Islet precursor cell (in vitro differentiated cells): ENCODE results near the gene DCBLD1.

ENCODE experiments used
- DNase-seq: peaks from one replicate; pipeline ENCODE4 v3.0.0-alpha.2; 2018

The DCBLD1 gene

GRCh38 chr6:117473401-117473800 is 9.1 kb upstream of the DCBLD1 start:
- no peak for DNase-seq

GRCh38 chr6:117477988-117478852 is 4.3 kb upstream of the DCBLD1 start:
- peak; percentile 57 for DNase-seq

GRCh38 chr6:117478853-117479231 is 3.6 kb upstream of the DCBLD1 start:
- DNase-seq, result no peak

GRCh38 chr6:117480651-117481050 is 1.8 kb upstream of the DCBLD1 start:
- no peak for DNase-seq

GRCh38 chr6:117481278-117481925 is 1.1 kb upstream of the DCBLD1 start:
- peak; percentile 55 for DNase-seq

- no peak for DNase-seq
These were observed 591 bp upstream of the DCBLD1 start for GRCh38 chr6:117481926-117482239.

GRCh38 chr6:117483004-117483644 is 650 bp downstream of the DCBLD1 start:
- DNase-seq, result peak; percentile 90

GRCh38 chr6:117483645-117484016 is 1.2 kb downstream of the DCBLD1 start:
- DNase-seq, result no peak

- no peak for DNase-seq
These were observed 1.7 kb downstream of the DCBLD1 start for GRCh38 chr6:117484052-117484646.

- DNase-seq, result no peak
These were observed 3.0 kb downstream of the DCBLD1 start for GRCh38 chr6:117485433-117485832.

- no peak for DNase-seq
These were observed 5.3 kb downstream of the DCBLD1 start for GRCh38 chr6:117487821-117488220.

- DNase-seq, result no peak
These were observed 6.5 kb downstream of the DCBLD1 start for GRCh38 chr6:117489003-117489402.

GRCh38 chr6:117491916-117492315 is 9.4 kb downstream of the DCBLD1 start:
- DNase-seq, result no peak

- DNase-seq, result no peak
These were observed 11.0 kb downstream of the DCBLD1 start for GRCh38 chr6:117493470-117493869.

GRCh38 chr6:117494283-117494682 is 11.8 kb downstream of the DCBLD1 start:
- DNase-seq, result no peak

- DNase-seq, result no peak
These were observed 12.3 kb downstream of the DCBLD1 start for GRCh38 chr6:117494694-117495318.

GRCh38 chr6:117495425-117495824 is 13.0 kb downstream of the DCBLD1 start:
- DNase-seq, result no peak

GRCh38 chr6:117495869-117496268 is 13.4 kb downstream of the DCBLD1 start:
- DNase-seq, result no peak

GRCh38 chr6:117496383-117496990 is 14.0 kb downstream of the DCBLD1 start:
- no peak for DNase-seq

GRCh38 chr6:117497237-117497636 is 14.8 kb downstream of the DCBLD1 start:
- no peak for DNase-seq

GRCh38 chr6:117498159-117498558 is 15.7 kb downstream of the DCBLD1 start:
- no peak for DNase-seq

- DNase-seq, result no peak
These were observed 19.2 kb downstream of the DCBLD1 start for GRCh38 chr6:117501722-117502121.

GRCh38 chr6:117502580-117502979 is 20.1 kb downstream of the DCBLD1 start:
- DNase-seq, result no peak
